ENCODE measurements around the gene RNF5. TPM values are rescaled to one million over a fixed set of nuclear protein-coding genes. Genes with fewer than 3 reads are reported as not detected.

The RNF5 gene
- total RNA-seq, 1 donor from 2014 or later = 35.3 TPM

- no peak for DNase-seq (ENCODE audit: low read depth, low spot score)
These were observed 26.1 kb upstream of the RNF5 start, which contains the start of gene PRRT1 for GRCh38 chr6:32151863-32152768. TSS of gene PRRT1 (minus strand) at chr6:32151939. CDS start at chr6:32151827, 112 bp downstream.

DNA sequence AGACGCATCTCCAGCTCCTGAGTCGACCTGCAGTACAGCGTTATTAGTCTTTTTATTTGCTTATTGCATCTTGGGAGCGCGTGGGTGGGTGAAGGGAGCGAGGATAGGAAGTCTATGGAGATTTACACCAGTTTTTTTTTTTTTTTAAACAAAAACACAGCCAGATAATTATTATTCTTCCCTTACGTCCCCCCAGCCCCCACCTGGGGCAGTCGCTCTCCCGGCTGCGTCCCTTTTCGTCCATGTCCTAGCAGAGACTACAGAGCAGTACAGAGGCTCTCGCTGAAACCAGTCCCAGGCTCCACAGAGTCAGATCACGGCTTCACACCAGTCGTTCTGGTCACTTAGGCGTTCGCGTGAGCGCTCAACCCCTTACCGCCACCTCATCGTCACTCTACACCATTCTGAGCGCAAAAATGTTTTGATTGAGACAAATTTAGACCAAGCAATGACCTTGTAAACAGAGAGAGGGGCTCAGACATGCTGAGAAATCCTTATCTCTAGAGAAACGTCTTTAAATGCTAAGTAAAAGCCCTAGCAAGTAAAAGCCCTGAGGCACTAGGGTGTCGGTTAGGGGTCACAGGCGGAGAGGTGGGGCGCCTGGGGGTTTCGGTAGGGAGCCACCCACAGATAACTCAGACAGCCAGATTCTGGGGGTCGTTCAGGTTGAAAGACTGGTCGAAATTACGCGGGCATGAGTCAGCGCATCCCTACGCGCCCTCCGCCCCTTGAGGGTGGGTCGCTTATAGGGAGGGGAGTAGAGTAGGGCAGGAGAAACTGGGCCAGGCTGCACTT is 25.2 kb upstream of the RNF5 start:
- no peak for DNase-seq (ENCODE audit: low read depth, low spot score)

DNA sequence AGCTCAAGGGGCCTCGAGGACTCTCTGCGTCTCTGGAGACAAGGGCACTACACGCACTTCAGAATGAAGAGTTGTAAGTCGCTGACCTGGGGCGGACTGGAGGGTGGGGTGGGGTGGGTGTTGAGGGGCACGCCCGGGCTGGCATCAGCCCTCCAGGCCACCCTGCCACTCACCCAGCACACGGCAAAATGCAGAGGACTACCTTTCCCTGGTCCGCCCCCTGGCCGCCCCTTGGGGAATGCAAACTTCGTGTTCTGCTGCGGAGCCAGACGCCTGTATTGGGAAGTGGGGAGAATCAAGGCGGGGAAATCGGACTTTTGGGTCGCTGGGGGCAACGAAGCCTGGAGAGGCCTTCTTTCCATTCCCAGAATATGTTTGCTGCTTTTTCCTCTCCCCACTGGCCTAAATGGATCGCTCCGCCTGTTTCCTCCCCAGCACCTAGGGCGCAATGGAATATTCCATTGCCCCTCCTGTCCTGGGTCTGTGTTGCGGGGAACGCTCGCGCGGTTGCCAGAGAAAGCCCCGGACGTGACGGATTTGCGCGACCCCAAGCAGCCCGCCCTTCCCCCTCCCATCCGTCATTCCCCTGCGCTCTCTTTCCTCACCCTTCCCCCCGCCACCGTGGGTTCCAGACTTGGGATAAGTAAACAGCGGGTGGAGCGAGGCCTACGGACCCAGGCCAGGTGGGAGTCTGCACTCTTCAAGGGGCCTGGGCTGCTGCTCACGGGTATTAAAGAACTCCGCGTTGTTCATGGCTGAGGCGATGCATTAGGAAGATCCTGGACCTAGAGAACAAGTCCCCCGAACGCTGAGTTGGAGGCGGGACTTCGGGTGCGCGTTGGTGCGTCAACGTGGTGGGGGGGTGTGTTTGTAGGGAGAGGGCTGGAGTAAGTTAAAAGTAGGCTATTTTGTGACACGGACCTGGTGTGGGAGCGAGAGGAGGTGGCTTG is 24.4 kb upstream of the RNF5 start, which contains the start of gene PPT2:
TSS of gene PPT2 (plus strand) at position 578 of the 950 bp plus-strand sequence. CDS start 454 bp downstream, outside the sequence.
- DNase-seq (ENCODE audit: low read depth, low spot score) = peak; percentile 78

DNA sequence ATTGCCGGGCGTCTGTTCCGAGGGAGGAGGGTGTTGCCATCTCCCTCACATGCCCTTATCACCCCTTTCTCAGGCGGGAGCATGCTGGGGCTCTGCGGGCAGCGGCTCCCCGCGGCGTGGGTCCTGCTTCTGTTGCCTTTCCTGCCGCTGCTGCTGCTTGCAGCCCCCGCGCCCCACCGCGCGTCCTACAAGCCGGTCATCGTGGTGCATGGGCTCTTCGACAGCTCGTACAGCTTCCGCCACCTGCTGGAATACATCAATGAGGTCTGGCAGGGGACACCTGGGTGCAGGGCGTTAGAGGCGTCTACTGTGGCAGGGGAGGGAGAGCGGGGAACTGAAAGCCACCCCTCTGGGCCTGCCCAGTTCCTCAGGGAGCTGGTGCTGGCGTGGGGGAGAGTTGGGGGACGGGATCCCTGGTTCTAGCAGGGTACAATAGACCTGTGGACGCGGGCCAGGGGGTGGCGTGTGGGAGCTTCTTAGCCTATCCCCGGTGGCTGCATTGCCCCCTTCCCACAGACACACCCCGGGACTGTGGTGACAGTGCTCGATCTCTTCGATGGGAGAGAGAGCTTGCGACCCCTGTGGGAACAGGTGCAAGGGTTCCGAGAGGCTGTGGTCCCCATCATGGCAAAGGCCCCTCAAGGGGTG is 23.6 kb upstream of the RNF5 start:
- no peak for DNase-seq (ENCODE audit: low read depth, low spot score)

GRCh38 chr6:32156891-32157290 is 21.3 kb upstream of the RNF5 start:
- DNase-seq (ENCODE audit: low read depth, low spot score) = no peak

GRCh38 chr6:32158052-32158451 is 20.2 kb upstream of the RNF5 start:
- DNase-seq (ENCODE audit: low read depth, low spot score) = no peak

- DNase-seq (ENCODE audit: low read depth, low spot score) = no peak
These were observed 14.5 kb upstream of the RNF5 start for GRCh38 chr6:32163559-32164258.

GRCh38 chr6:32164295-32164694 is 13.9 kb upstream of the RNF5 start, which contains the start of gene EGFL8:
TSS of gene EGFL8 (plus strand) at chr6:32164595. CDS start at chr6:32166166, 1,571 bp downstream.
- DNase-seq (ENCODE audit: low read depth, low spot score) = no peak

- no peak for DNase-seq (ENCODE audit: low read depth, low spot score)
These were observed 11.7 kb upstream of the RNF5 start for GRCh38 chr6:32166411-32167061.

- DNase-seq (ENCODE audit: low read depth, low spot score) = no peak
These were observed 10.9 kb upstream of the RNF5 start for GRCh38 chr6:32167154-32167760.

GRCh38 chr6:32167761-32168262 is 10.4 kb upstream of the RNF5 start:
- DNase-seq (ENCODE audit: low read depth, low spot score) = no peak

GRCh38 chr6:32168350-32168749 is 9.9 kb upstream of the RNF5 start:
- no peak for DNase-seq (ENCODE audit: low read depth, low spot score)

DNA sequence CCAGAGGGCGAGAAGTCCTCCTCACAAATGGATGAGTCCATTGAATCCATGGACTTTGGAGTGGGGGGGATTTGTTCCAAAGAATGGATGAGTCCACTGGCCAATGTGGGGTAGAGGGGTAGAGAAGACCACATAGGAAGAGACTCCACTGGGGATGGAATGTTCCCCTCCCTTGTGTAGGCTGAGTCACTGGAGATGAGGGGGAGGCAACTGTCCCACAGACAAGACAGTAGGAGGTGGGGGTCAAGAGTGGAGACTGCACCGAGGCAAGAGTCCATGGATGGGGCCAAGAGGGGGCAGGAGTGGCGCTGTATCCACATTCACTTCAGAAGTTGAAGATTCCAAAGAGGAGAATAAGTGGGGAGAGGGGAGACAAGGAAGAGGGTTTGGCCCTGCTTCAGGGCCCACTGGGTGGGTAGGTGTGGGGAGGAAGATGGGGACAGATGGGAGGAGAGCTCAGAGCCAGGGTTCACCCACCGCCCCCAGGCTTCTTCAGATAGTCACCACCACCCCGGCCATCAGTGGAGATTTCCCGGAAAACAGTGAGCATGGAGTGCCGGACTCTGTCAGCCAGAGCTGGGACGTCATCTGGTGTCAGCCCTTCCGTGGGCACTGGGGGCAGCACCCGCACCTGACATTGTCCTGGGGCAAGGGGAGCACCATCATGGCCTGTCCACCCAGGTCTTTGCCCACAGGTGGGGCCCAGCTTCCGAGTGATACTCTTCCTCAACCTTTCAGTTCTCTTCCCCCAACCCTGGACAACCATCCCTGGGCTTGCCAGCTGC is 9.2 kb upstream of the RNF5 start:
- DNase-seq (ENCODE audit: low read depth, low spot score) = no peak

- DNase-seq (ENCODE audit: low read depth, low spot score) = no peak
These were observed 7.9 kb upstream of the RNF5 start for GRCh38 chr6:32170294-32170693.

- DNase-seq (ENCODE audit: low read depth, low spot score) = no peak
These were observed 7.0 kb upstream of the RNF5 start for GRCh38 chr6:32171234-32171633.

DNA sequence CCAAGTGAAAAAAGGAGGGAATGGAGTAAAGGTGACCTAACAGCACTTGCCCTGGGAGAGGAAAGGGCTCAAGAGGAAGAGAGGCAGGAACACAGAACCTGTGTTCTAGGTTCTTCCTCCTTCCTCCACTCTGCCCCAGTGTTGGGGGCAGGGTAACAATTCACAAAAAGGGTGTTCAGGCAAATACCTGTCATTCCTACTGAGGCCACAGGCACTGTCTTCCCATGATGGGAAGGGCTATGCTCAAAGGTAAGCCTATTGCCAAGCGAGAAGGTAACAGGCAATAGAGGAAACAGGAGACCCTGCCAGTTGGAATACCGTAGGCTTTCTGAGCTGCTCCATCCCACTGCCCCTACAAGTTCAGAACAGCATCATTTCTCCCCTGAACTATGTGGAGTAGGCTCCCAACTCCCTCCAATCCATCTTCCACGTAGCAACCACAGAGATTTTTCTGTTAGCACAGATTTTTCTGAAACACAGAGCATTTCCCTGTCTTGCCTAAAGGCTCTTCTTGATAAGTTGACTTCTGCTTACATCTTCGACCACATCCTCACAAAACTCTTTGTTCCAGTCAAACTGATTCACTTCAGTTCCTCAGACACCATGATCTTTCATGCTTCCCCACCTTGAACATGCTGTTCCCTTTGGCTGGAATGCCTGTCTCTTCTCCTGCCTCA is 5.0 kb upstream of the RNF5 start:
- no peak for DNase-seq (ENCODE audit: low read depth, low spot score)

- no peak for DNase-seq (ENCODE audit: low read depth, low spot score)
These were observed 3.8 kb upstream of the RNF5 start for GRCh38 chr6:32174416-32174815.

All from pulmonary artery endothelial cell (primary cell).